Endothelial cell (in vitro differentiated cells): Measurements from ENCODE around the gene ARHGEF25. TPM values are rescaled to one million over a fixed set of nuclear protein-coding genes. Genes with fewer than 3 reads are reported as not detected.

ENCODE experiments used
- DNase-seq: peaks from one replicate; pipeline ENCODE4 v3.0.0; 2021; ENCODE audit warnings: low spot score
- H3K27ac Mint-ChIP-seq: one replicate; pipeline ENCODE4 v1.8.0; 2021; ENCODE audit warnings: mixed read lengths, inconsistent platforms; ENCODE audit not compliant: unreplicated experiment
- H3K27me3 Mint-ChIP-seq: one replicate; pipeline ENCODE4 v1.8.0; 2021; ENCODE audit warnings: mild to moderate bottlenecking, moderate library complexity, mixed read lengths, inconsistent platforms; ENCODE audit not compliant: unreplicated experiment
- H3K36me3 Mint-ChIP-seq: one replicate; pipeline ENCODE4 v1.8.0; 2021; ENCODE audit warnings: mild to moderate bottlenecking, low read depth, mixed read lengths, inconsistent platforms; ENCODE audit not compliant: unreplicated experiment
- H3K4me1 Mint-ChIP-seq: one replicate; pipeline ENCODE4 v1.8.0; 2021; ENCODE audit warnings: mild to moderate bottlenecking, mixed read lengths, inconsistent platforms; ENCODE audit not compliant: unreplicated experiment
- H3K4me3 Mint-ChIP-seq: one replicate; pipeline ENCODE4 v1.8.0; 2021; ENCODE audit warnings: mild to moderate bottlenecking, mixed read lengths, inconsistent platforms; ENCODE audit not compliant: unreplicated experiment
- H3K9me3 Mint-ChIP-seq: one replicate; pipeline ENCODE4 v1.8.0; 2021; ENCODE audit warnings: mixed read lengths, inconsistent platforms; ENCODE audit not compliant: unreplicated experiment
- total RNA-seq: library from RNA; stranded (reverse); fragmentation: NEBNext Ultra II Directional; extraction: Animal tissue kit (Norgen Biotek cat#: 25700); gene quantifications from one replicate; pipeline ENCODE4 v1.2.1, GENCODE V29; 2021; ENCODE audit not compliant: unreplicated experiment
- TF ChIP-seq, protein P1 (sequence below): fragments of 200-600 bp; sonication (generic); IDR thresholded peaks from one replicate; pipeline ENCODE4 v1.5.0; 2021; ENCODE audit warnings: antibody characterized with exemption; ENCODE audit not compliant: unreplicated experiment

The ARHGEF25 gene
- total RNA-seq, 1 donor from 2014 or later = 20.0 TPM

DNA sequence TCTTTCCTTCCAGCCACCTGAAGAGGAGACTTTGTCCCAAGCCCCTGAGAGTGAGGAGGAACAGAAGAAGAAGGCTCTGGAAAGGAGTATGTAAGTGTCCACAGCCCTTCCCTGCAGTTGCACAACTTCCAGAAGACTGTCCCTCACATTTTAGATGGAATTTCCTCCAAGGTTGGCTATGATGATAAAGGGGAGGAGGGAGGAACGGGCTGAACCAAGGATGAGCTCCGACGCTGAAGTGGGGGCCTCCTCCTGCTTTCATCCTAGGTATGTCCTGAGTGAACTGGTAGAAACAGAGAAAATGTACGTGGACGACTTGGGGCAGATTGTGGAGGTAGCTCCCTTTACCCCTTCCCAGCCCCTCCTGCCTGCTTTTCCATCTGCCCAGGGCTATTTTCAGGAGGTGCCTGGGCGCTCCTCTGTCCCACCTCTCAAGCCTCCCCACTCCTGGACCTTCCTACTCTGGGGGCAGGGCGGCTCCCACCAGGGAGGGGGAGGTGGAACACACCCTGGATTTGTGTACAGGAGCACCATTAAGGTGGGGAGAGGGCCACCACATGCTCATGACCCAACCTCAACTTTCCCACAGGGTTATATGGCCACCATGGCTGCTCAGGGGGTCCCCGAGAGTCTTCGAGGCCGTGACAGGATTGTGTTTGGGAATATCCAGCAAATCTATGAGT is 2.3 kb downstream of the ARHGEF25 start:
- peaks cover 20% of the 10 kb centered on the region for H3K27me3 Mint-ChIP-seq
- H3K36me3 Mint-ChIP-seq = peaks cover 30% of the 10 kb centered on the region
- no peak overlapping the region for H3K4me3 Mint-ChIP-seq
- no peak overlapping the region for H3K27ac Mint-ChIP-seq
- no peak for DNase-seq
- H3K9me3 Mint-ChIP-seq = no peaks in the 10 kb centered on the region
- TF ChIP-seq, protein P1, sequence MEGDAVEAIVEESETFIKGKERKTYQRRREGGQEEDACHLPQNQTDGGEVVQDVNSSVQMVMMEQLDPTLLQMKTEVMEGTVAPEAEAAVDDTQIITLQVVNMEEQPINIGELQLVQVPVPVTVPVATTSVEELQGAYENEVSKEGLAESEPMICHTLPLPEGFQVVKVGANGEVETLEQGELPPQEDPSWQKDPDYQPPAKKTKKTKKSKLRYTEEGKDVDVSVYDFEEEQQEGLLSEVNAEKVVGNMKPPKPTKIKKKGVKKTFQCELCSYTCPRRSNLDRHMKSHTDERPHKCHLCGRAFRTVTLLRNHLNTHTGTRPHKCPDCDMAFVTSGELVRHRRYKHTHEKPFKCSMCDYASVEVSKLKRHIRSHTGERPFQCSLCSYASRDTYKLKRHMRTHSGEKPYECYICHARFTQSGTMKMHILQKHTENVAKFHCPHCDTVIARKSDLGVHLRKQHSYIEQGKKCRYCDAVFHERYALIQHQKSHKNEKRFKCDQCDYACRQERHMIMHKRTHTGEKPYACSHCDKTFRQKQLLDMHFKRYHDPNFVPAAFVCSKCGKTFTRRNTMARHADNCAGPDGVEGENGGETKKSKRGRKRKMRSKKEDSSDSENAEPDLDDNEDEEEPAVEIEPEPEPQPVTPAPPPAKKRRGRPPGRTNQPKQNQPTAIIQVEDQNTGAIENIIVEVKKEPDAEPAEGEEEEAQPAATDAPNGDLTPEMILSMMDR = no peak
- peaks cover 10% of the 10 kb centered on the region for H3K4me1 Mint-ChIP-seq

DNA sequence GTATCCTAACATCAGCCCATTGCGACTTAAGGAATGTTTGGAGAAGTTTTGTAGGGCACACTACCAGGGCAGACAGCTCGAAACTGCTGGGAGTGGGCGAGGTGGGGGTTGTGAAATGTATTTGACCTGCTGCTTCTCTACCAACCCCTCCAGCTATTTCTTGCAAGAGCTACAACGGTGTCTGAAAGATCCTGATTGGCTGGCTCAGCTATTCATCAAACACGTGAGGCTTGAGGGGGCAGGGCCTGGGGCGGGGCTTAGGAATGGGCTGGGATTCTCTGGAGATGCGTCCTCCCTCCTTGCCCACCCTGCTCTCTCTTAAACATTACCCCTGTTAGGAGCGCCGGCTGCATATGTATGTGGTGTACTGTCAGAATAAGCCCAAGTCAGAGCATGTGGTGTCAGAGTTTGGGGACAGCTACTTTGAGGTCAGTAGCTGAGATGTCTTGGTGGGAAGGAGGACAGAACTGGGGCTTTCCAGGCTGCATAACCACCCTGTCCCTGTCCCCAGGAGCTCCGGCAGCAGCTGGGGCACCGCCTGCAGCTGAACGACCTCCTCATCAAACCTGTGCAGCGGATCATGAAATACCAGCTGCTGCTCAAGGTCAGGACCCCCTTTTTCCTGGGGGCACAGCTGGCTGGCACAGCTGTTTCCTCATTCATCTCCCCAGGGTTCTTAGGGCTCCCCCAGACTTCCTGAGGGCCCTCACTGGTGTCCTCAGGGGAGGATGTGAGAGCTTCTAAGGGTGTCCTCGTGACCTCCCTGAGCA is 3.1 kb downstream of the ARHGEF25 start:
- no peaks in the 10 kb centered on the region for H3K9me3 Mint-ChIP-seq
- no peak overlapping the region for H3K4me3 Mint-ChIP-seq
- peaks cover 30% of the 10 kb centered on the region for H3K36me3 Mint-ChIP-seq
- TF ChIP-seq, protein P1 = no peak
- peaks cover 26% of the 10 kb centered on the region for H3K27me3 Mint-ChIP-seq
- no peak overlapping the region for H3K27ac Mint-ChIP-seq
- H3K4me1 Mint-ChIP-seq = peaks cover 16% of the 10 kb centered on the region
- DNase-seq = no peak

DNA sequence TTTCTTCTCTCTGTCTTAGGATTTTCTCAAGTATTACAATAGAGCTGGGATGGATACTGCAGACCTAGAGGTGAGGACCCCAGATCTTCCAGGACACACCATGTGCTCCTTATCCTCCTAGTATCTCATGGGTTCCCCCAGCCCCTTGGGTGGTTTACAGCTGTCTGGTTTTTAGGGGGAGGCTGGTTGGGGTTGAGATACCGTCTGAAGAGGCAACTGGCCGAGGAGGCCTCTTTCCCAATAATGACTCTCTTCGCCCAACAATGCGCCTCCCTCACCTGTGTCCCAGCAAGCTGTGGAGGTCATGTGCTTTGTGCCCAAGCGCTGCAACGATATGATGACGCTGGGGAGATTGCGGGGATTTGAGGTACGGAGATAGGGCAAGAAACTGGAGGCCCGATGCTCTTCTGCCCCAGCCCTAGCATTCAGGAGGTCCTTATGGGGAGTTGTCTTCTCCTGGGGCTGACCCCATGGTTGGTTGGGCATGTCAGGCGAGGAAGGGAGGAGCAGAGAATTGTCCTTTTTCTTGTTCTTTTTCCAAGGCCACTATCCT is 3.8 kb downstream of the ARHGEF25 start:
- TF ChIP-seq, protein P1 = no peak
- Mint-ChIP-seq H3K4me3 (no peak overlapping the region), H3K36me3 (peaks cover 30% of the 10 kb centered on the region), H3K4me1 (peaks cover 16% of the 10 kb centered on the region), H3K9me3 (no peaks in the 10 kb centered on the region), H3K27me3 (peaks cover 28% of the 10 kb centered on the region), H3K27ac (no peak overlapping the region)
- no peak for DNase-seq

DNA sequence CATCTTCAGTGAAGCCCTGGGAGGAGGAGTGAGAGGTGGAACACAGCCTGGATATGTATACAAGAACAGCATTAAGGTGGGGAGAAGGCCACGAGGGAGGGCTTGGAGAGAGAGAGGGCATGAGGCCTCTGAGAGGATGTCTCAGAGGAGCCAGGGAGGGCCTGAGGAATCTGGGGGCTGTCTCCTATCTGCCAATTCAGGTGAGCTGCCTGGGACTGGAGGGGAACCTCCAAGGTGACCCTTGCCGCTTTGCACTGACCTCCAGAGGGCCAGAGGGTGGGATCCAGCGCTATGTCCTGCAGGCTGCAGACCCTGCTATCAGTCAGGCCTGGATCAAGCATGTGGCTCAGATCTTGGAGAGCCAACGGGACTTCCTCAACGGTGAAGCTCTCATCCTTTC is 4.4 kb downstream of the ARHGEF25 start:
- H3K9me3 Mint-ChIP-seq = no peaks in the 10 kb centered on the region
- DNase-seq = no peak
- H3K36me3 Mint-ChIP-seq = peaks cover 34% of the 10 kb centered on the region

More for the DNA sequence above, 4.4 kb downstream of the ARHGEF25 start:
- Mint-ChIP-seq H3K4me1 (peaks cover 16% of the 10 kb centered on the region), H3K27me3 (peaks cover 33% of the 10 kb centered on the region), H3K27ac (no peak overlapping the region), H3K4me3 (no peak overlapping the region)
- TF ChIP-seq, protein P1 = no peak
